NK-92 (cell line): Measurements from ENCODE around the gene G2E3.

ENCODE experiments used
- DNase-seq: peaks from one replicate; lab custom pipeline; 2025; ENCODE audit not compliant: unreplicated experiment; lab: John Stamatoyannopoulos, UW

The G2E3 gene

DNA sequence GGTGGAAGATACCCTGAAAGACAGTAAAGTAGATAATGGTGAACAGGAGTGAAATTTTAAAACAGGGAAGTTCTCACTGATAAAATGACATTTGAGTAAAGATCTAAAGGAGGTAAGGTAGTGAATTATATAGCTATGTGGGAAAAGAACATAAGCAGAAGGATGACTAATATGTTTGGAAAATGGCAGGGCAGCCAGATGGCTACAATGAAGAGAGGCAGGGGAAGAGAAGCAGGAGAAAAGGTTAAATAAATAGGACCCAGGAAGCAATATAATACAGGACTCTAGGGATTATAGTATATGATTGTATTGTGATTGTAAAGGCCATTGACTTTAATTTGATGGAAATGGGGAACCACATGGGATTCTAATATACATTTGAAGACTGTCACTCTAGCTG, 96.2 kb downstream of the G2E3 start:
- no peak for DNase-seq

DNA sequence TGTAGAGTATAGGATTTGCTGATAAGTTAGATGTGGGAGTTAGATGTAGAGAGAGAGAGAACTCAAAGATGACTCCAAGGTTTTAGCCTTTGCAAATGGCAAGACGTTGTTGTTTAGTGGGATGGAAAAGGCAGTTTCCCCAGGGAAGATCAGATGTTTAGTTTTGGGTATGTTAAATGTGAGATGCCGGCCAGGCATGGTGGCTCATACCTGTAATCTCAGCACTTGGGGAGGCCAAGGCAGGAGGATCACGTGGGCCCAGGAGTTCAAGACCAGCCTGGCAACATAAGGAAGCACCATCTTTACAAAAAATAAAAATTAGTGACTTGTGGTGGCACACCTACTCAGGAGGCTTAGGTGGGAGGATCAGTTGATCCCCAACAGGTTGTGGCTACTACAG, 96.7 kb downstream of the G2E3 start:
- no peak for DNase-seq

DNA sequence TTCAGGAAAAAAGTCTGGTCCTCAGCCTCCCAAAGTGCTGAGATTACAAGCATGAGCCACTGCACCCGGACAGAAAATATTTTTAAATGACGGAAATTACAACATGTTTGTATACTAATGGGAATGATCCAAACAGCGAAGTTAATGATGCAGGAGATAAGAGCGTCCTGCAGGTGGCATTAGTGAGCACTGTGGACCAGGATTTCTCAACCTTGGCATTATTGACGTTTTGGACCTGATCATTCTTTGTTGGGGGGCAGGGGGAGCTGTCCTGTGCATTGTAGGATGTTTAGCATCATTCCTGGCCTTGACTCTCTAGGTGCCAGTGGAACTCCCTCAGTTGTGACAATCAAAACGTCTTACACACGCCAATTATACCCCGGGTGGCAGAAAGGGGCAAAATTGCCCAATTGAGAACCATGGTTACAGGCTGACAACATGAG, 97.3 kb downstream of the G2E3 start:
- DNase-seq = no peak

DNA sequence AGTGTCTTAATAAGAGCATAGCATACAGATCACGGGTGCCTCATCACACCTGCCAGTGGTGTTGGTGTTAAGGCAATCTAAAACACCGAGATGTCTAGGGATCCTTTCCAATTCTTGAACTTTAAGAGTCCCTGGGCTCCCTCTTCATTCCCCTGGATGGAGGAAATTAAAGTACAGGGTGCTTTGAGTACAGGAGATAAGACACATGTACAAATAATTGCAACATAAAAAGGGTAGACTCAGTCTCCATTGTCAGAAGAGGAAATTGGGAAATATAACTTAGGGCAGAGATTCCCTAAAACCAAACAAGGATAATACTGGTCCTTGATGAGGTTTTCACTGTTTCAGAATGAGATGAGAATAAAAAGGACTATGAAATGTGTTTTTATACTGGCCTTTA, 98.1 kb downstream of the G2E3 start:
- no peak for DNase-seq

DNA sequence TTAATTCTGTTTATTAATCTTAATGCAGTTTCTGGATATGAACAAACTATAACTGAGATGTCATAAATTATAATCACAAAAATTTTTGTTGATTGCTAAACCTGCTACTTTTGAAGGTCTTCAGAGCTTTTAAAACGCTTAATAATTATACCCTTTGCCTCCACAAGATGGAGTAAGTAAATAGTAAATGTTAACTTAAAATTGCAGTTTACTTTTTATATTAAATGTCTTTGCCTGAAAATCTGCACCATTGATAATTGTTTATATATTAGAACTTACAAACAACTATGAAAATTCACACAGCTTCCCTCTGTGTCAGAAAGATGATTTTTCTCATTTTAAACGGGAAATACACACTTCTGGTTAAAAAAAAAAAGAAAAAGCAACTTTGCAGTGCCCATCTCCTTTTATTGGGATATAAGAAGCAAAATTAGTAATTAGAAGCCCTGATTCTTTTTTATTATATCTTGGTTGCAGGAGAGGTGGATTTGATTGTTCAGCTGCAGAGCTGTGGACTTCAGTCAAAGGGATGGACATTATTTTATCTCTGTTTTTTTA, 98.7 kb downstream of the G2E3 start:
- no peak for DNase-seq

DNA sequence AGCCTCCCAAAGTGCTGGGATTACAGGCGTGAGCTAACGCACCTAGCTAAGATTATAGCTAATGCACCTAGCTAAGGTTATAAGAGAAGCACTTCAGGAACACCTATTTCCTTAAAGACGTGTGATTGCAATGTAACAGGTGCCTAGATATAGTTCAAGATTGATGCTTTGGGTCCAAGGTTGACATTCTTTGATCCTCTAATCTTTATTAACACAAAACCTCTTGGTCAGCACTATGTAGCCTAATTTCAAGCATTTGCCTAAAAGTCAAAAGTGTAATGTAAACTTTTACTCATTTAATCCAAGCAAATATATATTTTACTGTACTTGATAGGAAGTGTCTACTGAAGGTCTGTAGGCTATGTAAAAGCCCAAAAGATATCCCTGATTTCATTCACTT, 99.7 kb downstream of the G2E3 start:
- no peak for DNase-seq

DNA sequence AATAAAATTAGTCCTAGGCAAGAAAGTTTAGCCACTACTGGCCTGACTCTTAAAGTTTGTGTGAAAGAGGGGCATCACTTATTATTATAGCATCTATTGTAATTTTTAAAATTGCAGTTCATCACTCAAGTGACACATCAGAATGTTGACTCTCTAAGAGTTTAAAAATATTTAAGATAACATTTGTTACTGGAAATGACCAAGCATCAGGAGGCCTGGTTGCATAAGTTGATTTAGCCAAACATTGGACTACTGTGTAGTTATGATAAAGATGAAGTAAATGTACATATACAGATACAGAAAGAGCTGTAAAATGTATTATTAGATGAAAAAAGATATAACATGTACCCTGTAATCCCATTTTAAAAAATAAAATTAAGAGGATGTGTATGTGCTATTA, 110.6 kb downstream of the G2E3 start:
- no peak for DNase-seq
